HK-2 (cell line): Measurements from ENCODE around the gene NTF3.

Experiments used
- DNase-seq: peaks from one replicate; pipeline ENCODE4 v3.0.0-alpha.2; 2018; ENCODE audit not compliant: unreplicated experiment

The NTF3 gene

GRCh38 chr12:5432011-5432400 is at the start of gene NTF3:
TSS of gene NTF3 (plus strand) at chr12:5432108. CDS start at chr12:5432325, 217 bp downstream.
- DNase-seq: no peak

- no peak for DNase-seq
Observed at GRCh38 chr12:5384015-5384414, 47.9 kb upstream of the NTF3 start.

GRCh38 chr12:5388581-5389535 is 43.0 kb upstream of the NTF3 start:
- DNase-seq: no peak

- no peak for DNase-seq
Observed at GRCh38 chr12:5390174-5390799, 41.6 kb upstream of the NTF3 start.

- DNase-seq: no peak
Observed at GRCh38 chr12:5391653-5392052, 40.3 kb upstream of the NTF3 start.

- DNase-seq: no peak
Observed at GRCh38 chr12:5392961-5393360, 38.9 kb upstream of the NTF3 start.

- no peak for DNase-seq
Observed at GRCh38 chr12:5395443-5396271, 36.3 kb upstream of the NTF3 start.

- DNase-seq: no peak
Observed at GRCh38 chr12:5396541-5396940, 35.4 kb upstream of the NTF3 start.

GRCh38 chr12:5399266-5399665 is 32.6 kb upstream of the NTF3 start:
- no peak for DNase-seq

GRCh38 chr12:5402009-5402935 is 29.6 kb upstream of the NTF3 start:
- DNase-seq: no peak

GRCh38 chr12:5403411-5403810 is 28.5 kb upstream of the NTF3 start:
- no peak for DNase-seq

- DNase-seq: no peak
Observed at GRCh38 chr12:5407034-5407856, 24.7 kb upstream of the NTF3 start.

- no peak for DNase-seq
Observed at GRCh38 chr12:5409619-5410018, 22.3 kb upstream of the NTF3 start.

- no peak for DNase-seq
Observed at GRCh38 chr12:5416571-5416970, 15.3 kb upstream of the NTF3 start.

- DNase-seq: no peak
Observed at GRCh38 chr12:5417500-5417899, 14.4 kb upstream of the NTF3 start.

- DNase-seq: no peak
Observed at GRCh38 chr12:5428332-5429221, 3.3 kb upstream of the NTF3 start.

- no peak for DNase-seq
Observed at GRCh38 chr12:5429741-5430557, 2.0 kb upstream of the NTF3 start.
